ENCODE measurements around the gene LFNG. TPM values are rescaled to one million over a fixed set of nuclear protein-coding genes. Genes with fewer than 3 reads are reported as not detected.

The LFNG gene
- total and polyA plus RNA-seq, 2 of the 13 experiments (the other 11 are each of a cell fraction or from before 2014, with no cell fraction given), result 0.44 to 1.5 TPM

DNA sequence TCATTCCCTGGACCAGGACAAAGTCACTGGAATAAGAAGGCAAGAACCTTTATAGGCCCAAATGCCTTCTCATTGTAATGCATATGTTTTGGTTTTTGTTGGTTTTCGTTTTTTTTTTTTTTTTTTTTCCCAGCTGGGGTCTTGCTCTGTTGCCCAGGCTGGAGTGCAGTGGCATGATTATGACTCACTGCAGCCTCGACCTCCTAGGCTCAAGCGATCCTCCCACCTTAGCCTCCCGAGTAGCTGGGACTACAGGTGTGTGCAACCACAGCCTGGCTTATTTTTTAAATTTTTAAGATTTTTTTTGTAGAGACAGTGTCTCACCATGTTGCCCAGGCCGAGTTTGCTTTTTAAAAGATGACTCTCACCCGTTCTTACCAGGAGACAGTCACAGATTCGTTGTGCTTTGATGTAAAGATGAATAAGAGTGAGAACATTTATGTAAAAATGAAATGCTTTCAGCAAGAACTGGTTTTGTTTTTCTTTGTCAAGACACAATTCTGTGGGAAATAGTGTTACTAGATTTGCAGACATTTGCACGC is 46.8 kb downstream of the LFNG start:
- ChIA-PET POLR2A (no interaction called here), CTCF (ENCODE audit: low intra/inter-chr PET ratio, low total read pairs) (no interaction called here)
- peak overlapping the region; percentile 81; the same call in 1 of the 2 replicates for H3K4me2 ChIP-seq (ENCODE audit: low read depth, low read length)
- H3K27me3 ChIP-seq (ENCODE audit: control insufficient read depth in 1 of 2, insufficient read depth in 2 of 2, low read length in 2 of 2), result no peaks in the 10 kb centered on the region
- no peak for ATAC-seq
- peaks cover 19% of the 10 kb centered on the region for H3K4me1 ChIP-seq (ENCODE audit: insufficient read depth, low read length)
- H4K20me1 ChIP-seq (ENCODE audit: insufficient read depth, low read length), result no peaks in the 10 kb centered on the region
- H3K4me3 ChIP-seq (replicated peaks in 1 of 3; ENCODE audit: insufficient read depth in 1 of 3, low read depth in 2 of 3, low read length in 3 of 3), result no peak overlapping the region
- intact Hi-C loops (cut with micrococcal nuclease; ENCODE audit: unreplicated experiment) (loop anchor here (2.0 to 10.0 kb wide), 3 partner anchors 70 to 101 kb away; partner anchors contain the start of gene GRIFIN), in situ Hi-C loops (cut with HindIII; ENCODE audit: extremely low pct_ligation_motif_present, low pct_unique_long_range_greater_than_20kb) (loop anchor here (5.0 to 10.0 kb wide), 2 partner anchors 78 to 101 kb away; no protein-coding TSS in a partner anchor)
- no TSS peak for BruUV-seq (replicated peaks)
- no peak for DNase-seq (ENCODE audit: low spot score)
- TF ChIP-seq CBX1 (IDR thresholded peaks at IDR 0.05; ENCODE audit: low read depth) (no peak), ZNF556 (CRISPR knock-in tag; IDR thresholded peaks at IDR 0.05; ENCODE audit: borderline replicate concordance) (no peak), ZNF850 (CRISPR knock-in tag; conservative IDR thresholded peaks at IDR 0.05) (no peak), ZNF263 (CRISPR knock-in tag; IDR thresholded peaks at IDR 0.05) (no peak), RORA (CRISPR knock-in tag; IDR thresholded peaks at IDR 0.05) (no peak), MLLT10 (CRISPR knock-in tag; IDR thresholded peaks at IDR 0.05) (no peak), NFE2L2 (IDR thresholded peaks at IDR 0.05; ENCODE audit: low read length) (no peak), XBP1 (CRISPR knock-in tag; IDR thresholded peaks at IDR 0.05) (no peak)
- TF ChIP-seq, protein P1, sequence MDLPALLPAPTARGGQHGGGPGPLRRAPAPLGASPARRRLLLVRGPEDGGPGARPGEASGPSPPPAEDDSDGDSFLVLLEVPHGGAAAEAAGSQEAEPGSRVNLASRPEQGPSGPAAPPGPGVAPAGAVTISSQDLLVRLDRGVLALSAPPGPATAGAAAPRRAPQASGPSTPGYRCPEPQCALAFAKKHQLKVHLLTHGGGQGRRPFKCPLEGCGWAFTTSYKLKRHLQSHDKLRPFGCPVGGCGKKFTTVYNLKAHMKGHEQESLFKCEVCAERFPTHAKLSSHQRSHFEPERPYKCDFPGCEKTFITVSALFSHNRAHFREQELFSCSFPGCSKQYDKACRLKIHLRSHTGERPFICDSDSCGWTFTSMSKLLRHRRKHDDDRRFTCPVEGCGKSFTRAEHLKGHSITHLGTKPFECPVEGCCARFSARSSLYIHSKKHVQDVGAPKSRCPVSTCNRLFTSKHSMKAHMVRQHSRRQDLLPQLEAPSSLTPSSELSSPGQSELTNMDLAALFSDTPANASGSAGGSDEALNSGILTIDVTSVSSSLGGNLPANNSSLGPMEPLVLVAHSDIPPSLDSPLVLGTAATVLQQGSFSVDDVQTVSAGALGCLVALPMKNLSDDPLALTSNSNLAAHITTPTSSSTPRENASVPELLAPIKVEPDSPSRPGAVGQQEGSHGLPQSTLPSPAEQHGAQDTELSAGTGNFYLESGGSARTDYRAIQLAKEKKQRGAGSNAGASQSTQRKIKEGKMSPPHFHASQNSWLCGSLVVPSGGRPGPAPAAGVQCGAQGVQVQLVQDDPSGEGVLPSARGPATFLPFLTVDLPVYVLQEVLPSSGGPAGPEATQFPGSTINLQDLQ (CRISPR knock-in tag; IDR thresholded peaks at IDR 0.05), result no peak
- TF ChIP-seq, protein P2, sequence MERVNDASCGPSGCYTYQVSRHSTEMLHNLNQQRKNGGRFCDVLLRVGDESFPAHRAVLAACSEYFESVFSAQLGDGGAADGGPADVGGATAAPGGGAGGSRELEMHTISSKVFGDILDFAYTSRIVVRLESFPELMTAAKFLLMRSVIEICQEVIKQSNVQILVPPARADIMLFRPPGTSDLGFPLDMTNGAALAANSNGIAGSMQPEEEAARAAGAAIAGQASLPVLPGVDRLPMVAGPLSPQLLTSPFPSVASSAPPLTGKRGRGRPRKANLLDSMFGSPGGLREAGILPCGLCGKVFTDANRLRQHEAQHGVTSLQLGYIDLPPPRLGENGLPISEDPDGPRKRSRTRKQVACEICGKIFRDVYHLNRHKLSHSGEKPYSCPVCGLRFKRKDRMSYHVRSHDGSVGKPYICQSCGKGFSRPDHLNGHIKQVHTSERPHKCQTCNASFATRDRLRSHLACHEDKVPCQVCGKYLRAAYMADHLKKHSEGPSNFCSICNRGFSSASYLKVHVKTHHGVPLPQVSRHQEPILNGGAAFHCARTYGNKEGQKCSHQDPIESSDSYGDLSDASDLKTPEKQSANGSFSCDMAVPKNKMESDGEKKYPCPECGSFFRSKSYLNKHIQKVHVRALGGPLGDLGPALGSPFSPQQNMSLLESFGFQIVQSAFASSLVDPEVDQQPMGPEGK (CRISPR knock-in tag; IDR thresholded peaks at IDR 0.05), result no peak
- H3K79me2 ChIP-seq (ENCODE audit: insufficient read depth, low read length), result no peaks in the 10 kb centered on the region
- no peak overlapping the region for H3K9ac ChIP-seq (ENCODE audit: insufficient read depth, low read depth, low read length)
- H3K27ac ChIP-seq (ENCODE audit: extremely low read length, insufficient read depth, low read length), result no peak overlapping the region
- no peak overlapping the region for H2AFZ ChIP-seq (ENCODE audit: low read length)
- 72% methylated on average over 8 of the region's 8 CpGs for WGBS (ENCODE audit: low lambda C conversion rate)
- FAIRE-seq, result no peak
- H3K9me3 ChIP-seq (ENCODE audit: low read length), result no peaks in the 10 kb centered on the region
- H3K36me3 ChIP-seq (replicated peaks in 1 of 2; ENCODE audit: control insufficient read depth in 1 of 2, insufficient read depth in 2 of 2, low read length in 2 of 2), result no peaks in the 10 kb centered on the region

Data from HepG2 (cell line).